HG03175 (cell line): Measurements from ENCODE around the gene PIEZO2.
A peak's percentile ranks its signal among the peaks of the same experiment; 100 is the strongest.
"Not testable (repeated sequence)": the region's sequence is repeated elsewhere in the genome, so short reads cannot be mapped to it uniquely, and the experiment has no call there.

Source experiments
- ATAC-seq: cut with Tn5 transposase; IDR thresholded peaks from one replicate; pipeline ENCODE4 v1.9.1; 2021; ENCODE audit warnings: mild to moderate bottlenecking, moderate library complexity; ENCODE audit not compliant: unreplicated experiment

Gene PIEZO2

DNA sequence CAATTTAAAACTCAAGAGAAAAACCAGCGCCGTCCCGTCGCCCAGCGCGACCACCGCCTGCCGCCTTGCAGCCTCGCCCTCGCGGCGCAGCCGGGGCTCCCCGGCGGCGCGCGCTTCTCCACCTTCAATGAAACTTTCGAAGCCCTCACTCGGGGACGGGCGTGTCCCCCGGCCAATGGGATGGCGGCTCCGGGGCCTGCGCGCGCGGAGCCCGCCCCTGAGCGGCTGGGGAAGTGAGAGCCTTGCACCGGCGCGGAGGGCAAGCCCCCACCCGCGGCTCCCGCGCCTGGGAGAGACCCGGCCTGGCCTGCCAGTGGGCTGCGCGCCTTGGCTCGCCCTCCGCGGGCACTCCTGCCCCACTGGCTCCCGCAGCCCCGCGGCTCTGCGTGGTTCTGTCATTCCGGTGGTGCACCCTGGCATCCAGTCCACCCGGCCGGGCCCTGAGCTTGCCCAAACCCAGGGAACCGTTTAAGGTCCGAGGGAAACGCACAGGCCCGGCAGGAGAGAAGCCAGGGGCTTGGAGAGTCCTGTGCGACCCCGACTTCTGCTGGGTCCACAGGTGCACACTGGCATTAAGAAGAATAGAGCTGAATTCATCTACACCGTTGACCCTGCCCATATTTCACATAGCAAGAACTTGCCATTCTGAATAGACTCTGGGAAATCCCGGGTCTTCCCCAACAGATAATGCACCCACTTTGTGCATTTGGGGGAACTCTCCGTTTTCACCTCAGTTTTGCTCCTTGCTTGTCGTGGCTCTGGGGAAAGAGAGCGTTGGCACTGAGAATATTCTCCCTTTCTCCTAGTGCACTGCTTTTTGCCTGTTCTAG lies at the start of gene PIEZO2:
Gene PIEZO2, minus strand, starts transcription at position 129 of the 830 bp plus-strand sequence. CDS start 981 bp downstream, outside the sequence.
- peak; percentile 66 for ATAC-seq

DNA sequence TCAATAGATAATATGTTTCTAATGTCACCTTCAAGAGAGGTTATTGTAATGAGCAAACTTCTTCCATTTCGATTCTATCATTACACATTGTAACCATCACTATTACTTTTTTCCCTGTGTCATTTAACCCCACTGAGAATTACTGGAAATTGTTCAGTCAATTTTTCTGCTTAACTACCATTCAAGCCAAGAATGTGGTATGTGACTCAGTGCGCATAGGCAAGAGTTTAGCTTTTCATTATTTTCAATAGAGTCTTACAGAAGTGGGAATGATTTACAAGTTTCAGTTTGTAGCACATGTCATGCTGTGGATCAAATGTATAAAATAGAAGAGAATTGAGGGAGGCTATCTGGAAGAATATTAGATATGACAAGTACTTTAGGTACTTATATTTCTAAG lies 34.3 kb upstream of the PIEZO2 start:
- no peak for ATAC-seq

GRCh38 chr18:11181629-11182028 lies 32.3 kb upstream of the PIEZO2 start:
- ATAC-seq: not testable (repeated sequence)

GRCh38 chr18:11179959-11180519 lies 30.7 kb upstream of the PIEZO2 start:
- no peak for ATAC-seq

DNA sequence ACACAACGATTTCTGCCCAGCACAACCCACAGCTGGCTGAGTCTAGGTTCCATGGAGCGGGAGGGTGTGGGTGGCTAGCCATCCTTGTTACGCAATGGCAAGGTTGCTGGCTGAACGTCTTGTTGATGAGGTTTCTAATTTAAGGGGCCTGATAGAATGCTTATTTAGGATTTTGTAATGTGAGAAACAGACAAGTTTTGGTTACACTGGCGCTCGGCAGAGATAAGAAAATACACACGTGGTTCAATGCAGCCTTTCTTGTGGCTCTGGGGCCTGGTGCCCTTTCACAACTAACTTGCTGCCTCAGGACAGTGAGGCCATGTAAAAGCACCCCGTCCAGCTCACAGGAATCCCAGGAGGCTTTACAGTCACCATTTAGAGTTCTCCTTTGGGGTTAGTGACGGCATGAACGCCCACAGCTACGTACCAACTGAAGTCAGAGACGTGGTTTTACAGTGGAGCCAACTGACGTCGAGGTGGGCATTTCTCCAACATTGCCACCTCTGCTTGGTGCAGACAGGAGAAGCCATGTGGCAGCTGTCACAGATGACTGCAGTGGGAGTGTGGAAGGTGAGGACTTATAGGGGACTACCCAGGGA lies 29.7 kb upstream of the PIEZO2 start:
- ATAC-seq: no peak

GRCh38 chr18:11177382-11177781 lies 28.0 kb upstream of the PIEZO2 start:
- no peak for ATAC-seq

DNA sequence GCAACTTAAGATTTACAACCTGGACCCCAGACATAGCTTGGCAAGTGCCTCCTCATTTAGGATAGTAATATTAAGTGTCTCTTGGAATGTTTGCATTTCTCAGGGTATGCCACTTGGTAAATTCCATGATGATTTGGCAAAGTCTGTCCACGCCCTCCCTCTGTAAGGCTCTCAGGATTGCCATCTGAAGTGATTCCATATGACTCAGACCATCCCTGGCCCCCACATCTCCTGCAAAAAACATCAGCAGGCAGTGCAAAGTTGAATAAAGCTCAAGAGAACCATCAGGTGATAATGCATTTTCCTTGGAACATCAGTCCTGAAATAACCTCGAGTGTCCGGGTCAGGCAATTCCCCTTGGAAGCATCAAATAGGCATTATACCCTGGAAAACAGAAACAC lies 27.1 kb upstream of the PIEZO2 start:
- no peak for ATAC-seq

DNA sequence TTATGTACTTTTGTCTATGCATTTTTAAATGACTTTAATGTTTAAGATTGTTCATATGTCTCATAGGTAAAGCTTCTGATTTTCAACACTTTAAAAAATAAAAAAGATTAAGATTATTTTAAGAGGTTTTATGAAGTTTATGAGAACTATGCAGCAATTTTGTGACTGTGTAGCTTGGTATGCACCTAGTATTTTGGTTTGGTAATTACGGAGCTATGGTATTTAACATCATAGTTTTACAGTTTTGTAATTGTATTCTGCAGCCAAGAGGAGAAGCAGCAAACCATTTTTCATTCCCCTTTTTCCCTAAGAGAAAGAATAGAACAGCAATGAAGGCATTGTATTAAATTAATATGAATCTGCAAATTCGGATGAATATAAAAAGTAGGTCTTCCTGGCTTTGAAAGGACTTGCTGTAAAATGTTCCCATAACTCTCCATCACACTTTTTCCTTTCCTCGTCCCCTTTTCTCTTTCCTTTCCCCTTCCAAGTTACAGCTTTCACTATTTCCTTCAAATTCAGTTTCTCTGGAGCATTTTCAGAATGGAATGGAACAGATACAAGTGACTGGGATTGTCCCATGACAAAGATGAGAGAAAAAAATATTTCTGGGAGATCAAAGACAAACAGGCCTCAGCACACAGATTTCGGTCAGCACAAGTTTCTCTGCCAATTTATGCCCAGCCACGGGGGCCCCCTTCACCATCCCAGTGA lies 26.1 kb upstream of the PIEZO2 start:
- no peak for ATAC-seq

DNA sequence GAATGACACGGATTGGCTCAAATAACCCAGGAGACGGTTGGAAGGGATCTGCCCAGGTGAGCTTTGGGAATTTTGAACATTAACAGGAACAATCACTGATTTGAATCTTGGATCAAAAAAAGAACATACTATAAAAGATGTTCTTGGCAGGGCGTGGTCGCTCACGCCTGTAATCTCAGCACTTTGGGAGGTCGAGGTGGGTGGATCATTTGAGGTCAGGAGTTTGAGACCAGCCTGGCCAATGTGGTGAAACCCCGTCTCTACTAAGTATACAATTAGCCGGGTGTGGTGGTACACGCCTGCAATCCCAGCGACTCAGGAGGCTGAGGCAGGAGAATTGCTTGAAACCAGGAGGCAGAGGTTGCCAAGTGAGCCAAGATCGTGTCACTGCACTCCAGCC lies 24.8 kb upstream of the PIEZO2 start:
- ATAC-seq: not testable (repeated sequence)

- no peak for ATAC-seq
Measured at GRCh38 chr18:11167778-11168177, 18.4 kb upstream of the PIEZO2 start.

GRCh38 chr18:11165952-11166351 lies 16.6 kb upstream of the PIEZO2 start:
- ATAC-seq: no peak

GRCh38 chr18:11165138-11165537 lies 15.8 kb upstream of the PIEZO2 start:
- ATAC-seq: no peak

DNA sequence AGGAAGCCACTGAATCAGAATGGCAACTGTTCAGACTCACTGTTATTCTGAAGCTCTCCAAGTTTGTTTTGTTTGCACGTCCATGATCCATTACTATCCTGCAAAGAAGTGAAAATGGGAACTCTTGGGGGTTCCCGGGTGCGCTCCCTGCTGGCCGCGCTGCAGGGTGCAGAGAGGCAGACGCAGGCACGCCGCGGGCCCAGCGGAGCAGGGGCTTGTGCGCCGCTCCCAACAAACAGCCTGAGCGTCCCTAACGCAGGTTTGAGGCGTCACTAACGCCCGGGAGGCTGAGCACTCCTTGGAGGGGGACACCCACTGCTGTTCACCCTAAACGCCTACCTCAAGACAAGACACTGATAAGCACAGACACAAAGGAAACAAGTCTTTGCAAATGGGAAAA lies 14.3 kb upstream of the PIEZO2 start:
- ATAC-seq: no peak

GRCh38 chr18:11162889-11163288 lies 13.5 kb upstream of the PIEZO2 start:
- ATAC-seq: no peak

DNA sequence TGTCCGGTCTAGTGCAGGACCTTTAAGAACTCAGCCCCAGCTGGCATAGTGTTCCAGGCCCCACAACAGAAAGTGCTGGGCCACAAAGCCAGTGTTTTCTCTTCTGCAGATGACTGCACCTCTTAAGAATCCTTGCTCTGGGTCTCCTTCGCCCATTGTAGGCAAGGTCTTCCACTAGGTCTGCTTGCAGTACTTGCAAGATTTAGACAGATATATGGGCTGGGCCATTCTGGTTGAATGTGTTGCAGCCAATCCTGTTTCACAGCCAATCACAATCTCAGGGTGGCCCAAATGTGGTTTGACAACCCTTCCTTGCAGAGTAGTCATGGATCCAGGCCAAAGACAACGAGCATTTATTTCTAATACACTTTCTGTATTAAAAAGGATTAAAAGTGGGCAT lies 13.1 kb upstream of the PIEZO2 start:
- no peak for ATAC-seq

GRCh38 chr18:11160313-11160712 lies 10.9 kb upstream of the PIEZO2 start:
- no peak for ATAC-seq

DNA sequence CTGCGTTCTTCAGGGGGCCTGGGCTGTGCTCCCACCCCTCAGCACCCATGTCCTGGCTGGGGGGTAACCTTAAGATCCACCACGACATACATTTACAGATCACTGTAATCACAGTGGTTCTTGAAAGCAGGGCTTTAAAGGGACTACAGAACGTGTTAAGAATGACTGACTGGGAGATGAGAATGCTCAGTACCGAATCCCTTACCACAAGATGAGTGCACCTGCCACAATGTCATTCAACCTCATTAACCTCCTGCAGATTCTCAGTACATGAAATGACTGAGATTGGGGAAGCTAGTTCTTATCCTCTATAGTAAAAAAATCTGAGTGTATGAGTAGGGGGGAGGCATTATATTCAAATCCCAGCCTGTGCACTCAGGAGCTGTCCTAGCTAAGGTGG lies 10.5 kb upstream of the PIEZO2 start:
- no peak for ATAC-seq

DNA sequence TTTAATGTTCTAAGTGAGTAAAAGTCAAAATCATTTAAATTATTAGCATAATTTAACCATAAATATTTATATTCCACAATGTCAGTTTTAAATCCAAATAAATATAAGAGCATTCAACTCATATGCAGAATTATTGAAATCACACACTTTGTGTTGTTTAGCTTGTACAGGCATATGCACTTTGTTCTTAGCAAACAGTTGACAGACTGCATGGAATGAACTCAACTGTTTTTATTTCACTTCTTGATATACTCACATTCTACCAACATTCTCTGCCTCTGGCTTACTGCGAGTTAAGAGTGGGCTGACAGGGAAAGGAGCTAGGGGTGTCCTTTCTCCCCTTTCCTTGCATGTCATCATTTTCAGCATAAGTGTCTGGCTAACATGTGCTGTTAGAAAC lies 7.6 kb upstream of the PIEZO2 start:
- ATAC-seq: no peak

- ATAC-seq: no peak
Measured at GRCh38 chr18:11155034-11155759, 5.8 kb upstream of the PIEZO2 start.

DNA sequence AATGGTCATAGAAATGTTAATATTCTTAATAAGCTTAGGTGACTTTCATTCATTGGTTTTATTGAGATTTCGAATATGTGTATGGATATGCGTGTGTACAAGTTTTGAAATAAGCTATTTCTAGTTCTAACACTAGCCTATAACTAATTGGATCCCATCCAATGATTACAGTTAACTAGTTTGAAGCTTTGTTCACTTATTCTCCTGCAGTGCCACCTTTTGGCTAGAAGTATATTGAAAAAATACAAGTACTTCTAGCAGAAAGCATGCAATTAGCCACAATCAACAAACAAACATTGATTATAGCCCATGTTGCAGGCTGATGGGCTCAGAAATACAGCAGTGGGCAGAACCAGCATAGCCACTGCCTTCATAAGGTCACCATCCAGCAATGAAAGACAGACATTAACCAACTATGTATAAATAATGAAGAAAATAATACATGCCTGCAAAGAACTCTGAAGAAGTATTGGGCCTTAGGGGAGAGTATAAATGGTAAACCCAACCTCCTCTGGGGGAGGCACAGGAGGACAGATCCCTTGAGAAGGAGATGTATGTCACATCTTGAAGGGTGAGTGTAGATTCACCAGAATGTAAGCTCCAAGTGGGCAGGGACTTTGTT lies 5.1 kb upstream of the PIEZO2 start:
- ATAC-seq: no peak
